ENCODE data around the gene IGF1R.

DNA sequence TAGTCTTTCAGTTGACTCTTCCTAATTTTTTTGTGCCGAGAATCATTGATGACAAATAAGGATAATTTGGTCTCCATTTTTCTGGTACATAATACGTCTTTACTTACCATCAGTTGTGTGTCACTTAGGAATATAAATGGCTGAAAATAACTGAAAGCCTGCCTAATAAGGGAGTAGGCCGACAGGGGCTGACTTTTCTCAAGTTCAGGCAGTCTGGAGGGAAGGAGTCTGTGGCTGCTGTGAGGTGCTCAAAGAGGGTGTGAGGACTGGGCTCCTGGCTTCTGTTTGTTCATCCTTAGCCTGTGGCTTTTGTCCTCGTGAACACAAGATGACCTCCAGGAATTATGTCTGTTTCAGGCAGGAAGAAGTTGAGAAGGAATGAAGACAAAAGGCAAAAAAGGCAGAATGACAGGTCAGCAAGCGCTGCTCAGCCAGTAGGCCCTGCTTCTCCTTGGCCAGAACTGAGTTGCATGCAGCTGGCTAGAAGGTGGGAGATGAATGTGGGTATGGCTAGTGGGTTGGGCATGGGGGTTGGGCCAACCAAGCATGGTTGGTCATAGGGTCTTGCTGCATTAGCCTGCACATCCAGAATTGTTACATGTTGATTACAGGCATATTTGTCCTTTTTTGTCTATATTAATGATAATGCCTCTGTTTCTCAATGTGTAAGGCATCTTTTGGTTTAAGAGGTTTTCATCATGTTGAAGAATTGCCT, 29.2 kb downstream of the IGF1R start:
- TF ChIP-seq POLR2A (IDR thresholded peaks at IDR 0.05; ENCODE audit: low read length): no peak
- no peak for TF ChIP-seq GATA1 (IDR thresholded peaks at IDR 0.05; ENCODE audit: low read depth, low read length)
